Tibial artery (tissue), 4 donors: ENCODE data around the gene PDE3A.
A peak's percentile ranks its signal among the peaks of the same experiment; 100 is the strongest.

Source experiments
- DNase-seq, 2 donors: peaks; one replicate each; pipeline ENCODE4 v3.0.0-alpha.2; 2019
- H3K27ac ChIP-seq, 2 donors: fragments of 200-600 bp; sonication (generic) in 1 of 2; 1 replicate in 1 of 2; 2 replicates in 1 of 2; pipeline ENCODE4 v1.5.1; 2018 to 2019; ENCODE audit warnings: mild to moderate bottlenecking in 1 of 2
- H3K27me3 ChIP-seq, 2 donors: fragments of 200-600 bp; sonication (generic) in 1 of 2; one replicate each; pipeline versions ENCODE4 v1.5.1 to v1.6.0; 2016 to 2019
- H3K36me3 ChIP-seq, 3 donors: fragments of 200-600 bp; sonication (generic) in 2 of 3; one replicate each; pipeline ENCODE4 v1.5.1; 2016 to 2019; ENCODE audit warnings: mild to moderate bottlenecking in 2 of 3
- H3K4me1 ChIP-seq, 4 donors: fragments of 200-600 bp; sonication (generic) in 2 of 4; 1 replicate in 3 of 4; 2 replicates in 1 of 4; pipeline ENCODE4 v1.5.1; 2016 to 2019
- H3K4me3 ChIP-seq, 2 donors: fragments of 200-600 bp; sonication (generic) in 1 of 2; 1 replicate in 1 of 2; 2 replicates in 1 of 2; pipeline ENCODE4 v1.5.1; 2018 to 2019; ENCODE audit warnings: mild to moderate bottlenecking in 2 of 2
- H3K9me3 ChIP-seq, 3 donors: fragments of 200-600 bp; sonication (generic) in 1 of 3; one replicate each; pipeline ENCODE4 v1.5.1; 2016 to 2019
- CTCF ChIP-seq, 2 experiments: fragments of 200-600 bp in 1 of 2; fragments of 450-650 bp in 1 of 2; IDR thresholded peaks; one replicate each; pipeline ENCODE4 v1.5.1; 2017 to 2019; ENCODE audit warnings: antibody characterized with exemption in 2 of 2, mild to moderate bottlenecking in 1 of 2, moderate library complexity in 1 of 2
- intact Hi-C: fragments of 100-400 bp; cut with DNase I; formaldehyde crosslinking; loops from one replicate; pipeline ENCODE4 v1.15.0; 2023; ENCODE audit warnings: low total_unique reads

Gene PDE3A

GRCh38 chr12:20450591-20451180 is 82.3 kb downstream of the PDE3A start:
- H3K4me3 ChIP-seq: no peak overlapping the region
- H3K27ac ChIP-seq: peak overlapping the region in 1 of 2 donors; percentile 23
- DNase-seq: no peak
- intact Hi-C loops: no loop called here
- no peaks in the 10 kb centered on the region for H3K36me3 ChIP-seq
- H3K9me3 ChIP-seq: no peaks in the 10 kb centered on the region
- H3K4me1 ChIP-seq: peaks cover 0 to 70% (median 6%) of the 10 kb centered on the region in 4 donors
- no peaks in the 10 kb centered on the region for H3K27me3 ChIP-seq
- no peak for TF ChIP-seq CTCF (IDR thresholded peaks at IDR 0.05)

GRCh38 chr12:20451761-20452160 is 83.4 kb downstream of the PDE3A start:
- peaks cover 0 to 64% (median 6%) of the 10 kb centered on the region in 4 donors for H3K4me1 ChIP-seq
- no peaks in the 10 kb centered on the region for H3K9me3 ChIP-seq
- H3K4me3 ChIP-seq: no peak overlapping the region
- DNase-seq: no peak
- H3K27me3 ChIP-seq: no peaks in the 10 kb centered on the region
- no peaks in the 10 kb centered on the region for H3K36me3 ChIP-seq
- no peak for TF ChIP-seq CTCF (IDR thresholded peaks at IDR 0.05)
- no peak overlapping the region for H3K27ac ChIP-seq
- intact Hi-C loops: no loop called here

- Histone ChIP-seq H3K27ac (no peak overlapping the region), H3K4me3 (no peak overlapping the region), H3K9me3 (no peaks in the 10 kb centered on the region), H3K4me1 (peaks cover 0 to 58% (median 6%) of the 10 kb centered on the region in 4 donors), H3K27me3 (no peaks in the 10 kb centered on the region), H3K36me3 (no peaks in the 10 kb centered on the region)
- intact Hi-C loops: no loop called here
- no peak for TF ChIP-seq CTCF (IDR thresholded peaks at IDR 0.05)
- DNase-seq: no peak
Observed at GRCh38 chr12:20452496-20453010, 84.2 kb downstream of the PDE3A start.

- TF ChIP-seq CTCF (IDR thresholded peaks at IDR 0.05): no peak
Observed at GRCh38 chr12:20453756-20454310, 85.5 kb downstream of the PDE3A start.

GRCh38 chr12:20455001-20455706 is 86.8 kb downstream of the PDE3A start:
- Histone ChIP-seq H3K36me3 (no peaks in the 10 kb centered on the region), H3K4me3 (no peak overlapping the region), H3K27me3 (no peaks in the 10 kb centered on the region), H3K27ac (peak overlapping the region in 1 of 2 donors; percentile 0), H3K4me1 (peaks cover 0 to 40% (median 0%) of the 10 kb centered on the region in 4 donors), H3K9me3 (no peaks in the 10 kb centered on the region)
- intact Hi-C loops: no loop called here
- DNase-seq: no peak
- no peak for TF ChIP-seq CTCF (IDR thresholded peaks at IDR 0.05)

More at GRCh38 chr12:20453756-20454310, 85.5 kb downstream of the PDE3A start:
- Histone ChIP-seq H3K36me3 (no peaks in the 10 kb centered on the region), H3K4me1 (peaks cover 0 to 53% (median 5%) of the 10 kb centered on the region in 4 donors), H3K27me3 (no peaks in the 10 kb centered on the region), H3K4me3 (no peak overlapping the region), H3K27ac (no peak overlapping the region), H3K9me3 (no peaks in the 10 kb centered on the region)
- intact Hi-C loops: no loop called here
- no peak for DNase-seq
